DND-41 (cell line): ENCODE results near the gene SIL1.

ENCODE experiments used
- EZH2 ChIP-seq: IDR thresholded peaks from 3 replicates; pipeline ENCODE4 v1.6.1; 2012; ENCODE audit warnings: borderline replicate concordance, low read depth, mild to moderate bottlenecking, moderate library complexity, low read length, inconsistent platforms; ENCODE audit not compliant: severe bottlenecking
- TF ChIP-seq, protein P1 (sequence below): IDR thresholded peaks from 2 replicates; pipeline ENCODE4 v1.5.1; 2012; ENCODE audit warnings: borderline replicate concordance, low read length, moderate library complexity, mild to moderate bottlenecking; ENCODE audit not compliant: poor library complexity, severe bottlenecking; ENCODE audit errors: extremely low read depth

DNA sequence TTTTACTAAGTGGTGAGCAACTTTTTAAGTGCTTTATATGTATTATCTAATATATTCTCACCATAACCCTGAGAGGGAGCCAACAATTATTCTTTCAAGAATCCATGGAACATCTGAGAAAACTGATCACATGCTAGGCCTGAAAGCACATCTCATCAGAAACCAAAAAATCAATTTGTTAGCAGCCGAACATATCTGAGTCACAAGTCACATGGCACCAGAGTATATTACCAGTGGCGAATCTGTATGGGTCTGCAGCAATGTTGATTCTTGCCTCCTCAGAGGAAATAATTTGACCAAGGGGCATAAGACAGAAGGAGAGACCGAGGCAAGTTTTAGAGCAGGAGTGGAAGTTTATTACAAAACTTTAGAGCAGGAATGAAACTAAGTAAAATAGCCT lies 25.3 kb upstream of the SIL1 start:
- TF ChIP-seq, protein P1, sequence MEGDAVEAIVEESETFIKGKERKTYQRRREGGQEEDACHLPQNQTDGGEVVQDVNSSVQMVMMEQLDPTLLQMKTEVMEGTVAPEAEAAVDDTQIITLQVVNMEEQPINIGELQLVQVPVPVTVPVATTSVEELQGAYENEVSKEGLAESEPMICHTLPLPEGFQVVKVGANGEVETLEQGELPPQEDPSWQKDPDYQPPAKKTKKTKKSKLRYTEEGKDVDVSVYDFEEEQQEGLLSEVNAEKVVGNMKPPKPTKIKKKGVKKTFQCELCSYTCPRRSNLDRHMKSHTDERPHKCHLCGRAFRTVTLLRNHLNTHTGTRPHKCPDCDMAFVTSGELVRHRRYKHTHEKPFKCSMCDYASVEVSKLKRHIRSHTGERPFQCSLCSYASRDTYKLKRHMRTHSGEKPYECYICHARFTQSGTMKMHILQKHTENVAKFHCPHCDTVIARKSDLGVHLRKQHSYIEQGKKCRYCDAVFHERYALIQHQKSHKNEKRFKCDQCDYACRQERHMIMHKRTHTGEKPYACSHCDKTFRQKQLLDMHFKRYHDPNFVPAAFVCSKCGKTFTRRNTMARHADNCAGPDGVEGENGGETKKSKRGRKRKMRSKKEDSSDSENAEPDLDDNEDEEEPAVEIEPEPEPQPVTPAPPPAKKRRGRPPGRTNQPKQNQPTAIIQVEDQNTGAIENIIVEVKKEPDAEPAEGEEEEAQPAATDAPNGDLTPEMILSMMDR: no peak
- TF ChIP-seq EZH2: no peak
